IMR-90 (cell line): ENCODE data around the gene MTERF1. TPM values are rescaled to one million over a fixed set of nuclear protein-coding genes. Genes with fewer than 3 reads are reported as not detected.

Source experiments
- ATAC-seq: fragments of 200-7000 bp; cut with Tn5 transposase; 2 replicates; pipeline ENCODE4 v1.9.1; 2020; ENCODE audit warnings: low read depth, mild to moderate bottlenecking, moderate library complexity
- BruUV-seq: library from RNA; stranded (reverse); fragments of 400-500 nt; replicated peaks from 2 replicates; lab custom pipeline; 2021; lab: Mats Ljungman, UMichigan
- CTCF ChIA-PET: fragments of 300-600 bp; formaldehyde crosslinking; extraction: SDS; loops from one replicate; lab custom pipeline; 2021; ENCODE audit warnings: antibody characterized with exemption; lab: Yijun Ruan, JAX
- POLR2A ChIA-PET: fragments of 300-600 bp; sonication (Branson Sonifier 250); formaldehyde crosslinking; loops from one replicate; lab custom pipeline; 2022; ENCODE audit warnings: antibody characterized with exemption; ENCODE audit not compliant: unreplicated experiment; lab: Charles Lee
- DNase-seq: peaks from one replicate; pipeline ENCODE4 v3.0.0; 2013
- H2AFZ ChIP-seq: replicated peaks from 2 replicates; pipeline ENCODE3; 2013; ENCODE audit warnings: low read length, mild to moderate bottlenecking; ENCODE audit not compliant: poor library complexity
- H2AK5ac ChIP-seq: 2 replicates; pipeline ENCODE4 v1.6.1; 2013; ENCODE audit warnings: low read depth, low read length, inconsistent platforms
- H2AK9ac ChIP-seq: replicated peaks from 2 replicates; pipeline ENCODE3; 2013; ENCODE audit warnings: mild to moderate bottlenecking, low read depth, low read length, moderate library complexity; ENCODE audit not compliant: poor library complexity
- H2BK120ac ChIP-seq: 2 replicates; pipeline ENCODE4 v1.6.1; 2013; ENCODE audit warnings: low read depth, low read length, inconsistent platforms
- H2BK15ac ChIP-seq: 3 replicates; pipeline ENCODE4 v1.6.1; 2013; ENCODE audit warnings: low read depth, low read length, inconsistent platforms
- H2BK20ac ChIP-seq: 2 replicates; pipeline ENCODE4 v1.6.1; 2013; ENCODE audit warnings: low read depth, mild to moderate bottlenecking, inconsistent platforms, low read length, moderate library complexity
- H2BK5ac ChIP-seq: 2 replicates; pipeline ENCODE4 v1.6.1; 2013; ENCODE audit warnings: mild to moderate bottlenecking, low read depth, low read length, inconsistent platforms; ENCODE audit not compliant: poor library complexity, severe bottlenecking
- H3K14ac ChIP-seq: replicated peaks from 2 replicates; pipeline ENCODE4 v1.6.1; 2013; ENCODE audit warnings: low read depth, low read length, inconsistent platforms
- H3K18ac ChIP-seq: 2 replicates; pipeline ENCODE4 v1.6.1; 2013; ENCODE audit warnings: low read depth, low read length, control low read depth
- H3K23ac ChIP-seq: 2 replicates; pipeline ENCODE4 v1.6.1; 2013; ENCODE audit warnings: low read depth, low read length, inconsistent platforms
- H3K27ac ChIP-seq: 2 replicates; pipeline ENCODE4 v1.5.1; 2013; ENCODE audit warnings: mild to moderate bottlenecking, control low read depth, low read length; ENCODE audit not compliant: insufficient read depth
- H3K27me3 ChIP-seq: 2 replicates; pipeline ENCODE4 v1.6.1; 2013; ENCODE audit warnings: low read length; ENCODE audit not compliant: control insufficient read depth, insufficient read depth
- H3K36me3 ChIP-seq: 2 replicates; pipeline ENCODE4 v1.6.1; 2013; ENCODE audit warnings: low read length, mixed read lengths; ENCODE audit not compliant: control insufficient read depth, insufficient read depth
- H3K4ac ChIP-seq: 2 replicates; pipeline ENCODE4 v1.6.1; 2013; ENCODE audit warnings: low read depth, low read length, inconsistent platforms
- H3K4me1 ChIP-seq: 2 replicates; pipeline ENCODE4 v1.6.1; 2013; ENCODE audit warnings: low read length, mixed read lengths; ENCODE audit not compliant: control insufficient read depth, insufficient read depth
- H3K4me2 ChIP-seq: 2 replicates; pipeline ENCODE4 v1.6.1; 2013; ENCODE audit warnings: low read depth, mild to moderate bottlenecking, control low read depth, low read length, moderate library complexity
- H3K4me3 ChIP-seq: 2 replicates; pipeline ENCODE4 v1.5.1; 2013; ENCODE audit warnings: low read depth, mild to moderate bottlenecking, control low read depth, low read length, moderate library complexity; ENCODE audit not compliant: insufficient read depth
- H3K56ac ChIP-seq: 2 replicates; pipeline ENCODE4 v1.6.1; 2013; ENCODE audit warnings: low read length, inconsistent platforms; ENCODE audit not compliant: insufficient read depth; ENCODE audit errors: extremely low read depth
- H3K79me1 ChIP-seq, 2 experiments: 2 replicates each; pipeline ENCODE4 v1.6.1; 2013; ENCODE audit warnings: low read length in 2 of 2, inconsistent platforms in 1 of 2, low read depth in 1 of 2
- H3K9ac ChIP-seq: 2 replicates; pipeline ENCODE4 v1.6.1; 2013; ENCODE audit warnings: low read depth, low read length, control low read depth
- H3K9me1 ChIP-seq: 2 replicates; pipeline ENCODE4 v1.6.1; 2013; ENCODE audit warnings: low read length, inconsistent platforms; ENCODE audit not compliant: insufficient read depth
- H3K9me3 ChIP-seq: 2 replicates; pipeline ENCODE4 v1.6.1; 2013; ENCODE audit warnings: low read length; ENCODE audit not compliant: control insufficient read depth, insufficient read depth
- H4K20me1 ChIP-seq: 2 replicates; pipeline ENCODE4 v1.6.1; 2013; ENCODE audit warnings: low read length, inconsistent platforms; ENCODE audit not compliant: insufficient read depth
- H4K5ac ChIP-seq: 2 replicates; pipeline ENCODE4 v1.6.1; 2013; ENCODE audit warnings: mild to moderate bottlenecking, low read depth, low read length, control low read depth
- H4K8ac ChIP-seq, 2 experiments: 2 replicates each; pipeline ENCODE4 v1.6.1; 2013; ENCODE audit warnings: low read depth in 2 of 2, low read length in 2 of 2, control low read depth in 1 of 2, inconsistent platforms in 1 of 2
- H4K91ac ChIP-seq: 2 replicates; pipeline ENCODE4 v1.6.1; 2013; ENCODE audit warnings: low read depth, low read length, inconsistent platforms; ENCODE audit not compliant: insufficient read depth
- CEBPB ChIP-seq: IDR thresholded peaks from 2 replicates; pipeline ENCODE4 v1.6.1; 2012; ENCODE audit warnings: low read depth, low read length, improper control_type of control experiment
- MAZ ChIP-seq: IDR thresholded peaks from 2 replicates; pipeline ENCODE4 v1.6.1; 2012; ENCODE audit warnings: low read depth, mild to moderate bottlenecking, low read length, improper control_type of control experiment, moderate library complexity, borderline replicate concordance
- WGBS, 2 experiments: methylation state at CpG; one replicate each; pipeline versions ENCODE4 v1.1.5 to v1.1.7; 2013; ENCODE audit warnings: missing lambda C conversion rate in 2 of 2; ENCODE audit not compliant: insufficient read length in 1 of 2; ENCODE audit errors: extremely low coverage in 2 of 2; 5-methylcytosine and 5-hydroxymethylcytosine counted together
- dilution Hi-C: fragments of 300-500 bp; cut with HindIII; formaldehyde crosslinking; loops from one replicate; pipeline ENCODE4 v1.14.3; 2018; ENCODE audit warnings: low sequenced_read_pairs; ENCODE audit not compliant: unreplicated experiment
- in situ Hi-C: fragments of 300-500 bp; cut with MboI; formaldehyde crosslinking; loops from 3 replicates; pipeline ENCODE4 v1.14.3; 2019; ENCODE audit warnings: low sequenced_read_pairs, inconsistent platforms, mixed read lengths
- intact Hi-C: fragments of 100-400 bp; cut with micrococcal nuclease; formaldehyde crosslinking; loops from 2 replicates; pipeline ENCODE4 v1.10.0; 2022
- polyA plus RNA-seq, 3 experiments: library from polyadenylated mRNA; depleted of rRNA; stranded (reverse); fragments of >200 nt; gene quantifications; 2 replicates each; pipeline ENCODE4 v1.2.3, GENCODE V29; 2012; ENCODE audit warnings: low replicate concordance in 1 of 3
- total RNA-seq: library from RNA; depleted of rRNA; stranded (reverse); fragments of >200 nt; gene quantifications from 2 replicates; pipeline ENCODE4 v1.2.3, GENCODE V29; 2012

Gene MTERF1
- total and polyA plus RNA-seq, 2 of the 4 experiments (the other 2 are of a cell fraction) = 7.0 to 7.3 TPM

DNA sequence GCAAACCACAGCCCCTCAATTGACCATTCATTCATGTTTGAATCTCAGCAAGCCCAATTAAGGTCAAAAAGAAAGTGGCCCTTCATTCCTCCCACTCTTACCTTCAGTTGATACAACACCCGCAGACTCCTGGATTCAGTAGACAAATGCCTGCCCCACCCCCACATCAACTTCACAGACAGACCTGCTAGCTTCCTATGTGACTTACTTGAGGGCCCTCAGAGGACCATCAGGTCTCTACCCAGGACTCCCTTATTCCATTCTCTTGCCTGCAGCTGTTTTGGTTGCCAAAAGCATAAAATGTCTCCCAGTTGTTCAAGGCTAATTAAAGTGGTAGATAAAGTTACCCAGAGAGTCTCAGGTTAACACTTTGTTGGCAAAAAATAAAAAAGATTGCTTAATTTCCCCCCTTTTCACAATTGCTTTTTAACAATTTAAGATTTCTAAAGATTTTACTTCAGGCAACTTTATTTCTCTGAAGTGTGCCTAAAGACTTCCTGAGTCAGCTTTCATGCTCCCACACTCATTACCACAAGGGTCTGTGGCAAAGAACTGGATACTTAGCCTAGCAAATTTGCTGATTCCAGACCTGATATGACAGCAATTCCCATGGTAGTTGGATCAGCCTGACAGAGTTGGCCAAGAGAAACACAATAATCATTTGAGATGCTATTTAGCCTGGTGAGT is 3.3 kb upstream of the MTERF1 start:
- no peak overlapping the region for H2AK5ac ChIP-seq
- no peak overlapping the region for H4K5ac ChIP-seq
- H3K36me3 ChIP-seq = no peaks in the 10 kb centered on the region
- H3K9ac ChIP-seq = no peak overlapping the region
- no peak overlapping the region for H3K56ac ChIP-seq
- H3K4me3 ChIP-seq = no peak overlapping the region
- H2AK9ac ChIP-seq = no peak overlapping the region
- no peak overlapping the region for H3K27ac ChIP-seq
- H3K18ac ChIP-seq = no peak overlapping the region
- H2BK20ac ChIP-seq = no peak overlapping the region
- dilution Hi-C loops (no loop called here), in situ Hi-C loops (loop anchor here (10.0 kb wide), 1 partner anchor 571 kb away; no protein-coding TSS in a partner anchor), intact Hi-C loops (loop anchor here (10.0 kb wide), 1 partner anchor 251 kb away; the partner anchor contains the start of gene CYP51A1)
- no peaks in the 10 kb centered on the region for H3K27me3 ChIP-seq
- TF ChIP-seq CEBPB = no peak
- no peak for TF ChIP-seq MAZ
- no peak overlapping the region for H2BK5ac ChIP-seq
- DNase-seq = no peak
- H4K8ac ChIP-seq = no peak overlapping the region
- H3K9me1 ChIP-seq = no peaks in the 10 kb centered on the region; the same call in 1 of the 2 replicates
- H3K9me3 ChIP-seq = no peaks in the 10 kb centered on the region; the same call in 1 of the 2 replicates
- ChIA-PET POLR2A (no interaction called here), CTCF (no interaction called here)
- no peak overlapping the region for H2BK120ac ChIP-seq
- peaks cover 10% of the 10 kb centered on the region in 2 experiments; a peak in 3 of 4 replicates for H3K79me1 ChIP-seq
- no peak for ATAC-seq
- no peak overlapping the region for H3K4me2 ChIP-seq
- H4K91ac ChIP-seq = no peak overlapping the region
- H3K23ac ChIP-seq = 0 out of 2 replicates have a peak overlapping the region, but pooled peaks have one; percentile 35
- no peak overlapping the region for H3K14ac ChIP-seq
- no peaks in the 10 kb centered on the region for H4K20me1 ChIP-seq
- WGBS, 2 experiments = no CpG with 5 or more reads among the region's 1 CpG
- no peak overlapping the region for H2AFZ ChIP-seq
- no TSS peak for BruUV-seq
- no peak overlapping the region for H3K4ac ChIP-seq
- H3K4me1 ChIP-seq = no peaks in the 10 kb centered on the region; the same call in 1 of the 2 replicates
- no peak overlapping the region for H2BK15ac ChIP-seq
